Fibroblast of peridontal ligament (primary cell): ENCODE measurements around the gene CXorf51B.
"Not testable (repeated sequence)": the region's sequence is repeated elsewhere in the genome, so short reads cannot be mapped to it uniquely, and the experiment has no call there.

Experiments used
- DNase-seq: peaks from one replicate; pipeline ENCODE4 v3.0.0-alpha.2; 2010; ENCODE audit errors: extremely low read depth

The CXorf51B gene

DNA sequence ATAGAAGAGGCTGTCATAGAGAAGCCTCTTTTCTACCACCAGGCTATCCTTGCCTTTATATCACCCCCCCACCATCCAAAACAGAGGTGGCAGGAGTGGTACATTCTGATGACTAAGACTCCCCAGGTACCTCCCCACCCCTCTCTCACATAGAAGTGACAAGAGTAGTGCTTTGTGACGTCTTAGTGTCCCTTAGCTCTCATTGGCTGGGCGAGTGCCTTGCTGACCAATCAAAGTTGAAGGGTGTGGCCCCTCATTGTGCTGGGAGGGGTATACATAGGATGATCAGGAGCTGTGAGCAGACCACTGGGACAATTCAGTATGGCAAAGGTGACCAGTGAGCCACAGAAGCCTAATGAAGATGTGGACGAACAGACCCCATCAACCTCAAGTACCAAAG lies at the start of gene CXorf51B:
CXorf51B (plus strand) TSS at position 301 of the 400 bp plus-strand sequence; CDS start at position 322, 21 bp downstream.
- not testable (repeated sequence) for DNase-seq

- not testable (repeated sequence) for DNase-seq
Measured at GRCh38 chrX:146814644-146815043, 5.1 kb downstream of the CXorf51B start, which contains the start of gene CXorf51A. CXorf51A (minus strand) TSS chrX:146814744; CDS start chrX:146814723, 21 bp downstream.

GRCh38 chrX:146831994-146832393 lies 22.4 kb downstream of the CXorf51B start:
- no peak for DNase-seq

DNA sequence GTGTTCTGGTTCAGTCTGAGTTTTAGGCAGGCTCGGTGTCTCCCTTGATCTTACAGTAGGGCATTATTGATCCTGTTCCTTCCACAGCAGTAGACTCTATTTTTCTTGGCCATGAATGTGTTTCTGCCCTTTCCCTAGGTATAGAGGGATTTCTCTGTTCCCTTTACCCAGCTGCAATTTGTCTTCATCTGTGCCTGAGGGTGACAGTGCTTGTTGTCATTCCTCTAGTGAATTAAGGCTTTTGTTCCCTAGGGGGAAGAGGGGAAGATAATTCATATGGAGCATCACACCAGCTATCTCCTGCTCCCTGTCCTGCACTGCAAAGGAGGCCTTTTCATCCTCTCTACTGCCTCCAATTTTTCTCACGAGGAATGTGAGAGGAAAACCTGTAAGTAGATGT lies 44.7 kb downstream of the CXorf51B start:
- no peak for DNase-seq
